OCI-LY3 (cell line): ENCODE data around the gene MINPP1.

Experiments
- H2AFZ ChIP-seq: fragments of 200-600, 300-600 bp; shearing (Covaris generic); 2 replicates; pipeline ENCODE4 v1.6.0; 2014; ENCODE audit warnings: antibody characterized with exemption, low read depth, low read length
- H3K27ac ChIP-seq: fragments of 200-600, 300-600 bp; sonication (generic); 2 replicates; pipeline ENCODE4 v1.5.1; 2014; ENCODE audit warnings: mild to moderate bottlenecking, low read length, moderate library complexity, mixed read lengths
- H3K27me3 ChIP-seq: fragments of 200-600, 300-600 bp; sonication (generic); 2 replicates; pipeline ENCODE4 v1.6.1; 2014; ENCODE audit warnings: low read depth, low read length, mixed read lengths
- H3K36me3 ChIP-seq: fragments of 200-600, 300-600 bp; sonication (generic); replicated peaks from 2 replicates; pipeline ENCODE3; 2014; ENCODE audit warnings: low read depth, low read length, mixed read lengths
- H3K4me1 ChIP-seq: fragments of 300-600, 200-600 bp; sonication (generic); 2 replicates; pipeline ENCODE4 v1.6.1; 2014; ENCODE audit warnings: low read length, mixed read lengths
- H3K4me2 ChIP-seq: fragments of 200-600, 300-600 bp; sonication (generic); 2 replicates; pipeline ENCODE4 v1.6.1; 2014; ENCODE audit warnings: low read length, mixed read lengths
- H3K4me3 ChIP-seq: fragments of 300-600, 200-600 bp; sonication (generic); 2 replicates; pipeline ENCODE4 v1.5.1; 2014; ENCODE audit warnings: antibody characterized with exemption, mild to moderate bottlenecking, low read length, moderate library complexity
- H3K79me2 ChIP-seq: fragments of 300-600, 200-600 bp; shearing (Covaris generic); 2 replicates; pipeline ENCODE4 v1.6.1; 2014; ENCODE audit warnings: mild to moderate bottlenecking, low read length, mixed read lengths
- H3K9ac ChIP-seq: fragments of 300-600, 200-600 bp; shearing (Covaris generic); 2 replicates; pipeline ENCODE4 v1.6.0; 2014; ENCODE audit warnings: mild to moderate bottlenecking, low read length, moderate library complexity
- H3K9me3 ChIP-seq: fragments of 200-600, 300-600 bp; shearing (Covaris generic); 2 replicates; pipeline ENCODE4 v1.6.1; 2014; ENCODE audit warnings: low read length, mixed read lengths; ENCODE audit not compliant: insufficient read depth
- H4K20me1 ChIP-seq: fragments of 200-600, 300-600 bp; sonication (generic); 2 replicates; pipeline ENCODE4 v1.6.1; 2016; ENCODE audit warnings: low read length, mixed read lengths; ENCODE audit not compliant: insufficient read depth
- EZH2phosphoT487 ChIP-seq: fragments of 200-600 bp; shearing (Covaris generic); IDR thresholded peaks from 2 replicates; pipeline ENCODE4 v1.6.1; 2018; ENCODE audit warnings: antibody characterized with exemption, mixed run types, low read depth
- TF ChIP-seq, protein P1 (sequence below): fragments of 200-600, 300-600 bp; sonication (generic); IDR thresholded peaks from 2 replicates; pipeline ENCODE4 v1.5.1; 2014; ENCODE audit warnings: antibody characterized with exemption, low read length, low read depth

Gene MINPP1

DNA sequence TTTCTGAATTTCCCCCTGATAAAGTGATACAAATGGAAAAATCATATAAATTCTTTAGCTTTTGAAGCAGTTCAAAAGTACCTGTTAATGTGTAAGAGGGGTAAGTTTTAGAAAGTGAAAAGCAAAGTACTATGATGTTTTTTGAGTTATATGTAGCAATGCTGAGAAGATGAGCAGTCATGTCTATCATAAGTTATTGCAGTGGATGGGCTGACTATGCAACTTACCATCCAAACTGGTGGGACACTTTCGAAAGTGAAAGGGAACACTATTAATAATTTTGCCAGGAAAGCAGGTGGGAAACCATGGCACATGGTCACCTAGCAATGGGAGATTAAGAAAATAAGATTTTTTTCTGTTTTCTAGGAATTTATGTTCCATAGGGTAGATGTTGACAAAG is 4.1 kb downstream of the MINPP1 start:
- Histone ChIP-seq H3K27ac (no peak overlapping the region), H3K36me3 (no peaks in the 10 kb centered on the region), H3K9me3 (no peaks in the 10 kb centered on the region), H2AFZ (no peak overlapping the region), H3K4me2 (no peak overlapping the region), H3K4me1 (peaks cover 10% of the 10 kb centered on the region), H3K27me3 (no peaks in the 10 kb centered on the region), H3K4me3 (no peak overlapping the region), H3K9ac (no peak overlapping the region), H4K20me1 (no peaks in the 10 kb centered on the region), H3K79me2 (peaks cover 15% of the 10 kb centered on the region)
- no peak for TF ChIP-seq EZH2phosphoT487
- TF ChIP-seq, protein P1, sequence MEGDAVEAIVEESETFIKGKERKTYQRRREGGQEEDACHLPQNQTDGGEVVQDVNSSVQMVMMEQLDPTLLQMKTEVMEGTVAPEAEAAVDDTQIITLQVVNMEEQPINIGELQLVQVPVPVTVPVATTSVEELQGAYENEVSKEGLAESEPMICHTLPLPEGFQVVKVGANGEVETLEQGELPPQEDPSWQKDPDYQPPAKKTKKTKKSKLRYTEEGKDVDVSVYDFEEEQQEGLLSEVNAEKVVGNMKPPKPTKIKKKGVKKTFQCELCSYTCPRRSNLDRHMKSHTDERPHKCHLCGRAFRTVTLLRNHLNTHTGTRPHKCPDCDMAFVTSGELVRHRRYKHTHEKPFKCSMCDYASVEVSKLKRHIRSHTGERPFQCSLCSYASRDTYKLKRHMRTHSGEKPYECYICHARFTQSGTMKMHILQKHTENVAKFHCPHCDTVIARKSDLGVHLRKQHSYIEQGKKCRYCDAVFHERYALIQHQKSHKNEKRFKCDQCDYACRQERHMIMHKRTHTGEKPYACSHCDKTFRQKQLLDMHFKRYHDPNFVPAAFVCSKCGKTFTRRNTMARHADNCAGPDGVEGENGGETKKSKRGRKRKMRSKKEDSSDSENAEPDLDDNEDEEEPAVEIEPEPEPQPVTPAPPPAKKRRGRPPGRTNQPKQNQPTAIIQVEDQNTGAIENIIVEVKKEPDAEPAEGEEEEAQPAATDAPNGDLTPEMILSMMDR = no peak

- no peak overlapping the region for H3K27ac ChIP-seq
Measured at GRCh38 chr10:87510025-87510424, 5.3 kb downstream of the MINPP1 start.

DNA sequence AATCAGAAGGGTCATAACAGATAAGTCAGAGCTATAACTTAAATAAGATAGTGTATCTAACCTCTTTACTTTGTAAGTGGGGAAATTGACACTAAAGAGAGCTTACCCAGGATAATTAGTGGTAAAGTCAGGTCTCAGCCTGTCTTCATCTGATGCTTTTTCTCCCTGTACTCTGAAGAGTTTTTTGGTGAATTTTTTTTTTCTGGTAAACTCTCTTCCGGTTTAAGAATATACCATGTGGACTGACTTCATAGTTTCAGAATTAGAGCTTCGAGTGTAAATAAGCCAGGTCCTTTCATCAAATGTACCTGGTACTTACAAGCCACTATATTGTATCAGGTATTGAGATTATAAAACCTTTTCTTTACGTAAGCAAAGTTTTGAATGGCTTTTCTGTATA is 6.8 kb downstream of the MINPP1 start:
- no peaks in the 10 kb centered on the region for H3K27me3 ChIP-seq
- peaks cover 3% of the 10 kb centered on the region for H3K4me1 ChIP-seq
- peaks cover 5% of the 10 kb centered on the region; the same call in 1 of the 2 replicates for H3K79me2 ChIP-seq
- H3K27ac ChIP-seq = no peak overlapping the region
- no peaks in the 10 kb centered on the region for H3K36me3 ChIP-seq
- no peak overlapping the region for H3K4me2 ChIP-seq
- no peak overlapping the region for H3K4me3 ChIP-seq
- H4K20me1 ChIP-seq = no peaks in the 10 kb centered on the region
- H2AFZ ChIP-seq = no peak overlapping the region
- TF ChIP-seq, protein P1 = no peak
- no peak for TF ChIP-seq EZH2phosphoT487
- H3K9me3 ChIP-seq = no peaks in the 10 kb centered on the region
- H3K9ac ChIP-seq = no peak overlapping the region

More at GRCh38 chr10:87510025-87510424, 5.3 kb downstream of the MINPP1 start:
- H2AFZ ChIP-seq = no peak overlapping the region
- no peaks in the 10 kb centered on the region for H3K27me3 ChIP-seq
- H4K20me1 ChIP-seq = no peaks in the 10 kb centered on the region
- peaks cover 10% of the 10 kb centered on the region for H3K4me1 ChIP-seq
- no peak overlapping the region for H3K4me3 ChIP-seq
- no peak overlapping the region for H3K4me2 ChIP-seq
- no peaks in the 10 kb centered on the region for H3K36me3 ChIP-seq
- TF ChIP-seq EZH2phosphoT487 = no peak
- TF ChIP-seq, protein P1 = no peak
- H3K79me2 ChIP-seq = peaks cover 15% of the 10 kb centered on the region
- no peak overlapping the region for H3K9ac ChIP-seq
- H3K9me3 ChIP-seq = no peaks in the 10 kb centered on the region

GRCh38 chr10:87518937-87519336 is 14.2 kb downstream of the MINPP1 start:
- H3K4me2 ChIP-seq = peak overlapping the region; percentile 65
- TF ChIP-seq, protein P1 = no peak
- TF ChIP-seq EZH2phosphoT487 = no peak
- H3K4me1 ChIP-seq = peaks cover 17% of the 10 kb centered on the region
- no peak overlapping the region for H3K4me3 ChIP-seq
- H3K27ac ChIP-seq = no peak overlapping the region
- no peak overlapping the region for H2AFZ ChIP-seq
- H4K20me1 ChIP-seq = no peaks in the 10 kb centered on the region
- no peak overlapping the region for H3K9ac ChIP-seq
- no peaks in the 10 kb centered on the region for H3K9me3 ChIP-seq
- no peaks in the 10 kb centered on the region for H3K27me3 ChIP-seq
- peaks cover 5% of the 10 kb centered on the region for H3K36me3 ChIP-seq
- no peaks in the 10 kb centered on the region for H3K79me2 ChIP-seq
